HepG2 (cell line): ENCODE results near the gene ZNF556.

Experiments
- AHDC1 ChIP-seq: sonication (generic); formaldehyde crosslinking; IDR thresholded peaks from 2 replicates; pipeline ENCODE4 v1.5.1; 2020; ENCODE audit warnings: mild to moderate bottlenecking, missing genetic modification reagents, borderline replicate concordance
- FOXJ3 ChIP-seq: sonication (generic); formaldehyde crosslinking; IDR thresholded peaks from 2 replicates; pipeline ENCODE4 v1.4.0; 2020; ENCODE audit warnings: missing genetic modification reagents, mild to moderate bottlenecking, borderline replicate concordance
- JDP2 ChIP-seq: sonication (generic); formaldehyde crosslinking; IDR thresholded peaks from 2 replicates; pipeline ENCODE4 v1.8.1; 2022; ENCODE audit warnings: missing genetic modification reagents, borderline replicate concordance
- POLR2A ChIP-seq, 2 experiments: IDR thresholded peaks; 2 replicates each; pipeline ENCODE4 v1.6.1; 2011; ENCODE audit warnings: low read depth in 2 of 2, low read length in 2 of 2, mild to moderate bottlenecking in 1 of 2, moderate library complexity in 1 of 2; ENCODE audit not compliant: insufficient read depth in 1 of 2
- RFX5 ChIP-seq: IDR thresholded peaks from 2 replicates; pipeline ENCODE4 v1.6.1; 2011; ENCODE audit warnings: low read depth, low read length, improper control_type of control experiment
- ZBTB7A ChIP-seq: sonication (generic); formaldehyde crosslinking; IDR thresholded peaks from 2 replicates; pipeline ENCODE4 v1.8.0; 2022; ENCODE audit warnings: mild to moderate bottlenecking, missing genetic modification reagents
- ZNF225 ChIP-seq: sonication (generic); formaldehyde crosslinking; IDR thresholded peaks from 2 replicates; pipeline ENCODE4 v1.4.0; 2020; ENCODE audit warnings: mild to moderate bottlenecking, missing genetic modification reagents
- TF ChIP-seq, protein P1 (sequence below): sonication (generic); formaldehyde crosslinking; IDR thresholded peaks from 2 replicates; pipeline ENCODE4 v1.5.0; 2020; ENCODE audit warnings: mild to moderate bottlenecking, missing genetic modification reagents, moderate library complexity
- TF ChIP-seq, protein P2 (sequence below): sonication (generic); formaldehyde crosslinking; IDR thresholded peaks from 2 replicates; pipeline ENCODE4 v1.5.0; 2020; ENCODE audit warnings: missing genetic modification reagents, mild to moderate bottlenecking, borderline replicate concordance

GRCh38 chr19:2841855-2842574 lies 25.1 kb upstream of the ZNF556 start:
- TF ChIP-seq AHDC1 (CRISPR knock-in tag) (no peak), POLR2A (IDR thresholded peaks at IDR 0.05; ENCODE audit: insufficient read depth in 1 of 2, low read depth in 2 of 2, low read length in 2 of 2) (no peak), FOXJ3 (CRISPR knock-in tag) (no peak), JDP2 (CRISPR knock-in tag) (no peak), ZNF225 (no peak), ZBTB7A (no peak), RFX5 (no peak)
- TF ChIP-seq, protein P1, sequence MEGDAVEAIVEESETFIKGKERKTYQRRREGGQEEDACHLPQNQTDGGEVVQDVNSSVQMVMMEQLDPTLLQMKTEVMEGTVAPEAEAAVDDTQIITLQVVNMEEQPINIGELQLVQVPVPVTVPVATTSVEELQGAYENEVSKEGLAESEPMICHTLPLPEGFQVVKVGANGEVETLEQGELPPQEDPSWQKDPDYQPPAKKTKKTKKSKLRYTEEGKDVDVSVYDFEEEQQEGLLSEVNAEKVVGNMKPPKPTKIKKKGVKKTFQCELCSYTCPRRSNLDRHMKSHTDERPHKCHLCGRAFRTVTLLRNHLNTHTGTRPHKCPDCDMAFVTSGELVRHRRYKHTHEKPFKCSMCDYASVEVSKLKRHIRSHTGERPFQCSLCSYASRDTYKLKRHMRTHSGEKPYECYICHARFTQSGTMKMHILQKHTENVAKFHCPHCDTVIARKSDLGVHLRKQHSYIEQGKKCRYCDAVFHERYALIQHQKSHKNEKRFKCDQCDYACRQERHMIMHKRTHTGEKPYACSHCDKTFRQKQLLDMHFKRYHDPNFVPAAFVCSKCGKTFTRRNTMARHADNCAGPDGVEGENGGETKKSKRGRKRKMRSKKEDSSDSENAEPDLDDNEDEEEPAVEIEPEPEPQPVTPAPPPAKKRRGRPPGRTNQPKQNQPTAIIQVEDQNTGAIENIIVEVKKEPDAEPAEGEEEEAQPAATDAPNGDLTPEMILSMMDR (CRISPR knock-in tag): no peak
- TF ChIP-seq, protein P2, sequence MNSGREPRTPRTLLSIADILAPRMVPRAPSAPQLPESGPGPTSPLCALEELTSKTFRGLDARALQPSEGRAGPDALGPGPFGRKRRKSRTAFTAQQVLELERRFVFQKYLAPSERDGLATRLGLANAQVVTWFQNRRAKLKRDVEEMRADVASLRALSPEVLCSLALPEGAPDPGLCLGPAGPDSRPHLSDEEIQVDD (CRISPR knock-in tag): no peak
